HL-60/S4 (cell line): ENCODE data around the gene LYPD6B.

ENCODE experiments used
- in situ Hi-C: fragments of 300-500 bp; cut with MboI; formaldehyde crosslinking; loops from 2 replicates; pipeline ENCODE4 v1.14.3; 2022; ENCODE audit warnings: low sequenced_read_pairs

LYPD6B gene, protein sequence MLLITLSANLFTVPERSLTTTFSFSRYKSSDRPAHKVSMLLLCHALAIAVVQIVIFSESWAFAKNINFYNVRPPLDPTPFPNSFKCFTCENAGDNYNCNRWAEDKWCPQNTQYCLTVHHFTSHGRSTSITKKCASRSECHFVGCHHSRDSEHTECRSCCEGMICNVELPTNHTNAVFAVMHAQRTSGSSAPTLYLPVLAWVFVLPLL

GRCh38 chr2:149038442-149039212 is at the start of gene LYPD6B:
LYPD6B (plus strand) TSS chr2:149038699; CDS start chr2:149130949, 92,250 bp downstream.
- in situ Hi-C loops = loop anchor here (25.0 kb wide), 1 partner anchor 274 kb away; no protein-coding TSS in a partner anchor

DNA sequence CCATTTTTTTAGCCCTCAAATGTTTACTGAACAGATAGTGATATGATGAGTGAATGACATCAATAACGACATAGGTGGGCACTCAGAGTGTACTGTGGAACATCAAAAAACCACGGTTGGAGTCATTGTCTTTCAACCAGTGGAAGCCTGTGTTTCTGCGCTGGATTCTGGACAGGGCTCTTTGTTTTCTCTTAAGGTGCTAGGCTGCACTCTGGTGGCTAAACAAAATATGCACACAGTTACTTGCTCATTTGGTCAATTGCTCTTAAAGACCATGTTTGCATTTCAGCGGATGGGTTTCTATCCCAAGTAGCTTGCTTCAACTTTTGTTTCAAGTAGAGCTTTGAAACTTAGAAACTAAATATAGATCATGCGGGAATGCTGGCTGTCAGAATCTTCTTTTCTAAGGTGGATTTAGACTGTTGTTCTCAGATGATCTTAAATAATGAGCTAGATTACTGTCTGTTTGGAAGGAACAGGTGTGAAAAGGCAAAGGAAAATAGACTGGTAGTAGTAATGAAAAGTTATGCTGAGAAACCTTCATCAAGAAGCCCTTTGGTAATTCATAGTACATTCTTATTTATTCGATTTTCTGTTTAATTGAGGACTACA is 48.5 kb upstream of the LYPD6B start:
- in situ Hi-C loops = loop anchor here (25.0 kb wide), 1 partner anchor 1053 kb away; no protein-coding TSS in a partner anchor

DNA sequence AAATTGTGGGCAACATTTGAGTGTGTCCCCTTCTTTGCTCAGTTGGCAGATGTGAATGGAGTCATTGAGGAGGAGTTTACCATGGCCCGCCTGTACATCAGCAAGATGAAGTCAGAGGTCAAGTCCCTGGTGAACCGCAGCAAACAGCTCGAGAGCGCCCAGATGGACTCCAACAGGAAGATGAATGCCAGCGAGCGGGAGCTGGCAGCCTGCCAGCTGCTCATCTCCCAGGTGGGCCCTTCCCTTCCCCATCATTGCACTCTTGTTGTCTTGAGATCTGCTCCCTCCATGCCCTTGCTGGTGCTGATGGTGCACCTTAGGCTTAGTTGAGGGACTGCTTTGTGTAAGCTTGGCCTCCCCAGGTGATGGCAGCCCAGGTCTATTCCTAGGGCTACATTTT is 47.5 kb upstream of the LYPD6B start:
- in situ Hi-C loops = loop anchor here (25.0 kb wide), 1 partner anchor 1054 kb away; no protein-coding TSS in a partner anchor

DNA sequence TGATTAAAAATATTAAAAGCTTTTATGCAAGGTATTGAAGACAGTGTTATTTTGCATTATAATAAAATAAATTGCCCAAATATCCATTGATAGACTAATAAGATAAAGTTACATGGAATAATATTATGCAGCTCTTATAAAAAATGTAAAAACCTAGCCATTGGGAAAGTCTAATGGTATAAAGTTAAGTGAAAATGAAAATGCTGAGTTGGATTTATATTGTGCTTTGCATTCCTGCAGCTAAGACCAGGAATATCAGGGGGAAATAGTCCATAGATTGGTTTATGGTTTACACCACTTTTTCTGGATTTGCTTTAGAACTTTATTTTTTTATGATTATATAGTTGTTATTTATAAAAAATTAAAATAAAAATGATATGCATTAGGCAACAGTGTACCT is 46.1 kb upstream of the LYPD6B start:
- in situ Hi-C loops = loop anchor here (25.0 kb wide), 1 partner anchor 1055 kb away; no protein-coding TSS in a partner anchor

GRCh38 chr2:148993351-148993750 is 45.1 kb upstream of the LYPD6B start:
- in situ Hi-C loops = loop anchor here (25.0 kb wide), 1 partner anchor 1056 kb away; no protein-coding TSS in a partner anchor

DNA sequence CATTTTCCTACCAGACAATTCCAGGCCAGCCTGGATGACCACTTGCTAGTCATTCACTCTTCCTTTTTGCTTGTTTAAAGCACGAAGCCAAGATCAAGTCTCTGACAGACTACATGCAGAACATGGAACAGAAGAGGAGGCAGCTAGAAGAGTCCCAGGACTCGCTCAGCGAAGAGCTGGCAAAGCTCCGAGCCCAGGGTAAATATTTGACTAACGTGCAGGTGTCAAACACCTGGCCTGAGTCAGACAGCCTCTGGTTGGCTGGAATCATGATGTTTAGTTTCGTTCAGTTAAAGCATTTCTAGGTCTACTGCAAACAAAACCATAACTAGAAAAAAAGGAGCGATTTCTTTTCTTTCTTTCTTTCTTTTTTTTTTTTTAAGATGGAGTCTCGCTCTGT is 44.2 kb upstream of the LYPD6B start:
- in situ Hi-C loops = loop anchor here (25.0 kb wide), 1 partner anchor 1057 kb away; no protein-coding TSS in a partner anchor

GRCh38 chr2:148996805-148997204 is 41.7 kb upstream of the LYPD6B start:
- in situ Hi-C loops = loop anchor here (25.0 kb wide), 1 partner anchor 1060 kb away; no protein-coding TSS in a partner anchor

GRCh38 chr2:148998165-148998830 is 40.2 kb upstream of the LYPD6B start:
- in situ Hi-C loops = loop anchor here (25.0 kb wide), 1 partner anchor 1061 kb away; no protein-coding TSS in a partner anchor

GRCh38 chr2:148998831-148999200 is 39.7 kb upstream of the LYPD6B start:
- in situ Hi-C loops = loop anchor here (25.0 kb wide), 1 partner anchor 1062 kb away; no protein-coding TSS in a partner anchor

- in situ Hi-C loops = loop anchor here (25.0 kb wide), 1 partner anchor 1062 kb away; no protein-coding TSS in a partner anchor
Measured at GRCh38 chr2:148999451-148999921, 39.0 kb upstream of the LYPD6B start.

DNA sequence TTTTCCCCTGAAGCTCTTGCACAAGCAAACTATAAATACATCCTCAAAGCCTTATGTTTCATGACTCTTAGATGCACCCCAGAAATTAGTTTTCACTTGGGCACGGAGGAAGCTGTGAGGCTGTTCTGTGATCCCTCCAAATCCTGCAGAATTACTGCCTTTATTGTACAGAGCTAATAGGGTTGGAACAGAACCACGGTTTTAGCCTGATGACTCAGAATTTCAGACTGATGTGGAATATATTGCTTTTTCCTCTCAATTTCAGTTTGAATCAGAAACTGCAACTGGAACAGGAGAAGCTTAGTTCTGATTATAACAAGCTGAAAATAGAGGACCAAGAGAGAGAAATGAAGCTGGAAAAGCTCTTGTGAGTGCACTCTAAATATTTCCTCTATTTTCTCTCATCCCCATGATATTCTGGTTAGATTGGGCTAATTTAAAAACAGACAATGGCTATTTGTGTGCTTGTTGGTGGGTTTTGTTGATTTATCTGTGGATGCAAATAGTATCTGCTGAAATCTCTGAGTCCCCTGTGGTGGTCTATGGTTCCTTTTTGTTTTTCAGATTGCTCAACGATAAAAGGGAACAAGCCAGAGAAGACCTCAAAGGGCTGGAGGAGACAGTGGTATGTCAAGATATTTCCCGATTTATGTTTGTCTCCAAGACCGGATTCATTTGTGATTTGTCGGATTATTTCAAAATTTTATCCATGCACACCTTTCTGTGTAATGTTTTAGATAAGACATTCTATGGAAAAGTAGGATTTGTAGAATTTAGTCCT is 38.2 kb upstream of the LYPD6B start:
- in situ Hi-C loops = no loop called here

DNA sequence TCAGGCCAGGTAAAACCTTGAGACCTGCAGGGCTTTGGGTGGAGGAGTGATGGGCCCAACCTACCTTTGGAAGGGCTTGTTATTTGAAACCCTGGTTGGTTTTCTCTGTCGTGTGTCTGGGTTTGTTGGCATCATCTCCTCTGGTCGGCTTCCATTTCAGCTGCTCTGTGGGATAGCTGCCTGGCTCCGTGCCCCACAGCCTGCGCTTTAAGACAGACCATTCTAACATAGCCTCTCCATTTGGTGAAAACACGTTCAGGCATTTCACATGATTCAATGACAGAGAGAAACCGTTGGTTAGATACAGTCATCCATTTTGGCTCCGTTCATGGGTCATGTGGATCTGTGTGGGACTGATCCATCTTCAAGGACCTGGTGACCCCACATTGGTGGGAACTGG is 37.0 kb upstream of the LYPD6B start:
- in situ Hi-C loops = no loop called here

DNA sequence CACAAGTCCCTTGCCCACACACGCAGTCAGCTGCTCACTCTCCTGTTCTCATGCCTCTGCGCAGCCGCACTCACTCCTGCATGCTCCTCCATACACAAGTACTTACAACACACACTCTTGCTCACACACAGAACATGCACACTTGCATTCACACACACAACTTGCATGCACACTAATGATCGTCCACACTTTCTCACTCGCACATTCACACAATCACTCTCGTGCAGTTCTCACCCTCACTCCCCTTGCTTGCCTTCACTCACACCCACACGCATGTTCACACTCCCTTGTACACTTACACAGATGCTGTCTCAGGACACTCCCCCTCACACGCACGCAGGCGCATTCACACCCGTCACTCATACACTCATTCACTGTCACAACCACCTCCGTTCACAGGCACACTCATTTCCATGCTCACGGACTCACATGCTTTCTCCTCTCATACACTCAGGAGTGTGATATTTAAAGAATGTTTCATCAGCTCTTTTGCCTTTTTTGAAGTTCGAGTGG is 36.1 kb upstream of the LYPD6B start:
- in situ Hi-C loops = no loop called here

GRCh38 chr2:149002891-149003740 is 35.4 kb upstream of the LYPD6B start:
- in situ Hi-C loops = no loop called here

- in situ Hi-C loops = no loop called here
Measured at GRCh38 chr2:149004836-149005235, 33.7 kb upstream of the LYPD6B start.

DNA sequence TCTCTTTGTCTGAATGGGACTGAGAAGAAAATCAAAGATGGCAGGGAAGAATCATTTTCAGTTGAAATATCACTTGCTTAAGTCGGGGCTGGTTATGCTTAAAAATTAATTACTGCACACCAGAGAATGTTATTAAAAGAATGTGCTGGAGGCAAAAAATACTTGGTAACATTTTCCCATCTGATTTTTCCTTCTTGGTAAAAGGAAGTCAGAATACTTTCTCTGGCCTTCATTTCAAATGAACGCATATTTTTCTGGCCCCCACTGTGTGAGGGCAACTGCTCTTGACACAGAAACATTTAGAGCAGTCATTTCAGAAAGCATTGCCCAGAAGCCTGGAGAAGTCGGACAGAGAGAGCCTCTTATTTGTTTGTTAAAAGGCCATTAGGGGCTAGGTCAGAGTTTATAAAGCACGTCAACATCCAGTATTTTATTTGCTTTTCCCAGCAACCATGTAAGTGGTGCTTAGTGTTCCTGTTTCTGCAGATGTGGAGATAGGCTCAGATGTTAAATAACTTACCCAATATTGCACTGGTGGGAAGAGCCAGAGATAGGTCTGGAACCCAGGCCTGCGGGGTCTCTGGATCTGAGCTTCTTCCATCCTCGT is 32.9 kb upstream of the LYPD6B start:
- in situ Hi-C loops = no loop called here

DNA sequence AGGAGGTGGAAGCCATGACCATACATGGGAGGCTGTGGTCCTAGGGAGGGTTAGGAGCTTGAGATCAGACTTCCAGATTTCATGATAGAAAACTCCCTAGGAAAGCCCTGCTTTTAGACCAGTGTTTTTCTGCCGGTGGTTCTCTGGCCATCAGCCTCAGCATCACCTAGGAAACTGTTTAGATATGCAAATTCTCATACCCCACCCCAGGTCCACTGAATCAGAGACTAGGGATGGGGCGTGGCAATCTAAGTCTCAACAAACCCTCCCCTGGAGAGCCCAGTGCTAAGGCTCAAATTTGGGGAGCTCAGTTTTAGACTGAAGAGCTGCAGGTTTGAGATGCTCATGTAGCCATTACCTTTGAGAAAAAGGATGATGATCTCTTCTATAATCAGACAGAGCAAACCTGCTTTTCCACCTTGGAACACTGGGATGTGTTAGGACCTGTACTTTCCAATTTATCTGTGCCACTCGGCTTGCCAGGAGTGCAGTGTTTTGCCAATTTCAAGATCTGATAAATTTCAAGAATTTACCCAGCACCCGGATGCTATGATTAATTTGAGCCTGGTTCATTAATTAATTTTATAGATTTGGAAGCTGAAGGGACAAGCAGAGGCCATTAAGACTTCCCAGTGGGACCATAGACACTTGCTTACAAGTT is 31.5 kb upstream of the LYPD6B start:
- in situ Hi-C loops = no loop called here

GRCh38 chr2:149008381-149008780 is 30.1 kb upstream of the LYPD6B start:
- in situ Hi-C loops = no loop called here
